ENCODE measurements around the gene CD82.
"Not testable (repeated sequence)": the region's sequence is repeated elsewhere in the genome, so short reads cannot be mapped to it uniquely, and the experiment has no call there.

CD82 gene

GRCh38 chr11:44559940-44560300, 5.5 kb upstream of the CD82 start:
- not testable (repeated sequence) for DNase-seq (ENCODE audit: low spot score)

DNA sequence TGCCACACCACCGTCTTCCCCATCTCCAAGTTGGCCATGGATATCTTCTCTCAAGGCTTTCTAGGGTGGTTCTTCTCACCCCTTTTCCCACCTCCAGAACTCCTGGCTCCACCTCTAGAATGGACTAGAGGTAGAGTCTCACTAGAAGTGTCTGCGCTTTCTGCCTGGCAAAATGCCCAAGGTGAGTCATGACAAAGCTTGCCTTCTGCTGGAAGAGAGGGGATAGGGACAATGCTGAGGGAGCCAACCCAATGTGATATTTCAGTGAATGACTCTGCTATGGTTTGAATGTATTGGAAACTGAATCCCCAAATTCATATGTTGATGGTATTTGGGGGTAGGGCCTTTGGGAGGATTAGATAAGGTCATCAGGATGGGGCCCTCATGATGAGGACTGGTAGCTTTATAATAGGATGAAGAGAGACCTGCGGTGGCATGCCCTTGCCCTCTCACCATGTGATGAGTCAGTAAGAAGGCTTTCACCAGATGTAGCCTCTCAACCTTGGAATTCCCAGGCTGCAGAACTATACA, 4.1 kb upstream of the CD82 start:
- no peak for DNase-seq (ENCODE audit: low spot score)

- no peak for DNase-seq (ENCODE audit: low spot score)
Observed at GRCh38 chr11:44561964-44562734, 3.3 kb upstream of the CD82 start.

DNA sequence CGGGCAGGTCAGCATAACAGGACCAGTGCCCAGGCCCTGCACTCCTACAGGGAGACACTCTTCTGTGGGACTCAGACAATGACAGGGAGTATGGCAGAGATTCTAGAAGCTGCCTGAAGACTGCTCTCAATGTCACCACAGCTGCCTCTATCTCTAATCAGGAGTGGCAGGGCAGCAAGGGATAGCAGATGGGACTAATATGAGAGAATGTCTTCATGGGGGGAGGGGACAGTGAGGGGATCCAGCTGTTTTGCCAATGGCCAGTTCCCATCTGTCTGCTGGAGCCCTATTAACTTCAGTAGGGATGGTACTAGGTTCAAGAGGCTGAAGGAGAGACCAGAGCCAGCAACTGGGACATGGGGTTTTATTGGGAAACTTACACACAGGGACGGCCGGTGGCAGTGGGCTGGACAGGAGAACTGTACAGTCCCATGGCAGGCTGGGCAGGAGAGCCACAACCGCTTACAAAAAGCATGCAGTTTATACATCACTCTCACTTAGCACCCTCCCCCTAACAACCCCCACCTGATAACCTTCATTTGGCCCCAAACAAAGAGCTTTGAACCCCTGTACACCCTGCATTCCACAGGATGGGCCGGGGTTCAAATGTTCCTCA, 2.5 kb upstream of the CD82 start:
- DNase-seq (ENCODE audit: low spot score) = no peak

DNA sequence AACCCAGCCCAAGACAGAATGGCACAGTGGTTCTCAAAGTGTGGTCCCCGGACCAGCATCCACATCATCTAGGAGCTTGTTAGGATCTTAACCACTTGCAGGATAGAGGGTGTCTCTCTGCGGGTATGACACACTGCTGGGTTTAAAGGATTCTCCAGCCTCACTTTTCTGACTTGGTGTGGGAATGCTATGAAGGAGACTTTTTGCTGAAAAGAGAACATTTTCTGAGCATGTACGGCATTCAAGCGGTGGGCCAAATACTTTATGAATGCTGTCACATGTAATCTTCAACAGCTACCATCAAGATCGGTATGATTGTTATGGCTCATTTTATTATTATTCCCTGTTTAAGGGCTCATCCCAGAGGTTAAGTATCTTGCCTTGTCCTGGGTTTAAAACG, 1.8 kb upstream of the CD82 start:
- no peak for DNase-seq (ENCODE audit: low spot score)

- no peak for DNase-seq (ENCODE audit: low spot score)
Observed at GRCh38 chr11:44564166-44564565, 1.3 kb upstream of the CD82 start.

- DNase-seq (ENCODE audit: low spot score) = no peak
Observed at GRCh38 chr11:44564670-44565210, 723 bp upstream of the CD82 start.

DNA sequence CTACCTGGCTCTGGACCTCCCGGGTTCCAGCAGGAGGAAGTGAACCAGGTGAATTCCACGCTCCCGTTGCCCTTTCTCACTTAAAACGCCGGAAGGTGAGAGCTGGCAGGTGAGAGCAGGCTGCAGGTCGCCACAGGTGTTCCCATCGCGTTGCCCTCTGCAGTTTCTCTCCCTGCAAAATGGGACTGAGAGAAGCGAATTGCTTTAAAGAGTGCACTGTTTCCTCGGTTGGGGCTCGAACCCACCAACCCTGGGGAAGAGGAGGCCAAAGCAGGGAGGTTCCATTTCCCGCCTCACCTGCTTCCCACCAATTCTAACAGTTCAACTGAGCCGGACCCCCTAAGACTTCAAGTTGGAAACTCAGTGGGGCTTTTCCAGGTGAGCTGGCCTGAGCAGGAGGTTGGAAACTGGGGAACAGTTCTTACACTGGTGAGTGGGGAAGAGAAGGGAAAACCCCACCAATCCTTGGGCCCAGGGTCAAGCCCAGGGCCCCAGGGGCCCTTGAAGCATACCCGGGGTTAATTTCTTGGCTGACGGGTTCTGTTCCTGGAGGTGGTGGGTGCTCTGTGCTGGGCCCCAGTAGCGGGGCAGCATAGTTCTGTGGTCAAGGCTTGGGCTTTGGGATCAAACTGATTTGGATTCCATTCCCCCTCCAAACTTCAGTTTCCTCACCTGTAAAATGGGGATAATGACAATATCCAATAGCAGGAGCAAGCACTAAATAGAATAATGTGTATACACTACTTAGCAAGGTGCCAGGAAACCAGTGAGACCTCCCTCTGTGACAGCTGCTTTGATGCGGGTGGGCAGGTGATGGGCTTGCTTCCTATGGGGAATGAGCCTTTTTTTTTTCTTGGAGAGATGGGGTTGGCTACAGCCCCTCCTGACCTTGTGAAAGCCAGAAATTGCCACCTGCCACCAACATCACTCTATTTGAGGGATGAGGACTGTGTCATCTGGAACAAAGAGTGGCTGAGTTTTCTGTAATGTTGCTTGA, 788 bp downstream of the CD82 start:
- DNase-seq (ENCODE audit: low spot score) = no peak

DNA sequence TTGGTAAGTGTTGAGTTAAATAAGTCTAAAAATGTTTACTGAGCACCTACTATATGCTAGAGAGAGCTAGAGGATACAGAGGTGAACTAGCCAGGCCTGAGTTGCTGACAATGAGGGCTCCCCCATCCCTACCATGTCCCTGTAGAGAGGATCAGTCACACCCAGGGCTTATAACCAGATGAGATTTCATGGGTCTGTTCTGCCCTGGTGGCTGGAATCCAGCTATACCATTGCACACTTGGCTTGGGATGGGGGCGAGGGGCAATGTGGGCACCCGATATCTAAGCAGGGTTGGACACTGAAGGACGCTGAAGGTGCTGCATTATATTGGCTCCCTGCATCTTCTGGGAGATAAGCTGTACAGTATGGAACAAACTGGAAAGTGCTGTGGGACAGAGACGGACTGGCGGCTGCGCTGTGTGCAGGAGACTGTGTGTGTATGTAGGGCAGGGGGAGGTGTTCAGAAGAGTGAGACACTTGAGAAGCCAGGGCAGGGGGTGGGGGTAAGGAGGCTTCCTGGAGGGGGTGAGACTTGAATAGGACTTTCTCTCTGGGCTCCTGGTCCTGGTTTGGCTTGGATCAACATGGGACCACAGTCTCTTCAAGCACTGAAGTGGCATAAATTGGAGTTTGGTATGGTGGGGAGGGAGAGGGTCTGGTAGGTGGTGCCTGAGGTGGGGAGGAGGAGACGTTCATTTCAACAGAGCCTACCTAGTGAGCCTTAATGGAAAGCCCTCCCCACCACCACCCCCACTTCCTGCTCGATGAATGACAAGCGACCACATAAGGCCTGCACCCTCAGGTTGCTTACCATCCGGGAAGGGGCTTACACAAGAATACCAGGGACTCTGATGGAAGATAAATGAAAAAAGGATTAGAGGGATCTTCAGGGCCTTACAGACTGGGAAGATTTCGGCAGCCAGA, 1.8 kb downstream of the CD82 start:
- DNase-seq (ENCODE audit: low spot score) = no peak

- no peak for DNase-seq (ENCODE audit: low spot score)
Observed at GRCh38 chr11:44567876-44568256, 2.4 kb downstream of the CD82 start.

- DNase-seq (ENCODE audit: low spot score) = no peak
Observed at GRCh38 chr11:44568331-44568657, 2.8 kb downstream of the CD82 start.

GRCh38 chr11:44568658-44569473, 3.4 kb downstream of the CD82 start:
- DNase-seq (ENCODE audit: low spot score) = peak; percentile 49

DNA sequence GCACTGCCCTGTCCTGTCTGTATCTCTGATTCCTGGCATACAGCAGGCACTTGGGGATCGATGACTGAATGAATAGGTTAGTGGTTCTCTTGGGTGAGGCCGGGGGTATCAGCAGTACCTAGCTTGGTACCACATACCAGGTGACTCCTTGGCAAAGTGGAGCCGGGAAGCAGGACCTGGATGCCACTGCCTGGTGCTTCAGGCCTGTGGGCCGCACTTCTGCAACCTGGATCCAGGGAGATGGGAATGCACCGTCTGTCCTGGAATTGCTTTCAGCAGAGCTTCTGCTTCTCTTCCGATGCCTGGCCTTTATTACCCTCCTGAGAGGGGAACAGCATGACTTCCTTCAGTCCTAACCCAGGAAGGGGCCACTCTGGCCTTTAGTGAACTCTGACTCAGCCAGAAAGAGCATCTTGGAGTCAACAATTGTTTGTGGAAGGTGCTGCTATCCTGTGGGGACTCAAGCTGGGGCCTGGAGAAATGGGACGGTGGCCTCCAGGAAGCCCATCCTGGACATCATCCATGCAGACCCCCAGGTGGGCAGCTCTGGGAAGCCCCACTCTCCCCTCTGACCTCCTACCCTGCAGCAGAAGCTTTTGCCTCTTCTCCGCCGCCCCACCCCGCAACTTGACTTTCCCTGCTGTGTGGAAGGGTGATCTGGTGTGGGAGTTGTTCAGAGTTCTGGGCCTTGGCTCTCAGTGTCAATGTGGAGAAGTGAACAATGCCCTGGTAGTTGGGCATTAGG, 5.1 kb downstream of the CD82 start:
- no peak for DNase-seq (ENCODE audit: low spot score)

GRCh38 chr11:44571871-44572270, 6.4 kb downstream of the CD82 start:
- DNase-seq (ENCODE audit: low spot score) = no peak

DNA sequence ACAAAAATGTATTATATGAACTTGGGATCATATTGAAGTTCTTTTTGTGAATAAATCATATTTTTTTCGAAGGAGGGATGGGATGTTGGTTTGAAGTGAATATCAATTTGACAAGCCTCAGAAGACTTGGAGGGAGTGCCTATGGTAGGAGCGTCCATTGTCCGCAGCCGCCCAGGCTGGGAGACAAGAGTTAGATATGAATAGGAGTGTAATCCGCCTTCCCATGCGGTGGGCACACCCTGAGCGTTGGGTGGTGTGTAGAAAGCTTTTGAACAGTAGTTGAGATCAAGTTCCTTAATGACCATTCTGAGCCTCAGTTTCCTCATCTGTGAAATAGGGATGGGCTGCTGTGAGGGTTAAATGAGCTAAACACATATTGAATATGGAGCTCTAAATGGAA, 7.0 kb downstream of the CD82 start:
- no peak for DNase-seq (ENCODE audit: low spot score)

GRCh38 chr11:44572884-44573283, 7.4 kb downstream of the CD82 start:
- DNase-seq (ENCODE audit: low spot score) = no peak

GRCh38 chr11:44573333-44573732, 7.9 kb downstream of the CD82 start:
- no peak for DNase-seq (ENCODE audit: low spot score)

- DNase-seq (ENCODE audit: low spot score) = no peak
Observed at GRCh38 chr11:44574610-44575287, 9.3 kb downstream of the CD82 start.

GRCh38 chr11:44575288-44575672, 9.8 kb downstream of the CD82 start:
- no peak for DNase-seq (ENCODE audit: low spot score)
